Panc1 (cell line): ENCODE data around the gene TNNC1. TPM values are rescaled to one million over a fixed set of nuclear protein-coding genes. Genes with fewer than 3 reads are reported as not detected.

Experiments
- ATAC-seq: fragments of 200-7000 bp; cut with Tn5 transposase; 2 replicates; pipeline ENCODE4 v1.9.1; 2020; ENCODE audit warnings: mild to moderate bottlenecking, moderate library complexity
- BruUV-seq: library from RNA; stranded (reverse); fragments of 400-500 nt; replicated peaks from 2 replicates; lab custom pipeline; 2021; lab: Mats Ljungman, UMichigan
- CTCF ChIA-PET: fragments of 300-600 bp; sonication (Branson Sonifier 250); formaldehyde crosslinking; loops from one replicate; lab custom pipeline; 2022; ENCODE audit warnings: antibody characterized with exemption; lab: Charles Lee
- POLR2A ChIA-PET: fragments of 300-600 bp; sonication (Branson Sonifier 250); formaldehyde crosslinking; loops from one replicate; lab custom pipeline; 2022; ENCODE audit warnings: antibody characterized with exemption; lab: Charles Lee
- DNase-seq: peaks from one replicate; pipeline ENCODE4 v3.0.0-alpha.2; 2010; ENCODE audit warnings: low read depth, low spot score
- H3K27ac ChIP-seq: 2 replicates; pipeline ENCODE4 v1.5.1; 2011; ENCODE audit warnings: mild to moderate bottlenecking, low read length, inconsistent platforms
- H3K27me3 ChIP-seq: fragments of 200-500 bp; sonication (Bioruptor generic); 2 replicates; pipeline ENCODE4 v1.6.0; 2014; ENCODE audit warnings: low read length, inconsistent platforms; ENCODE audit not compliant: control insufficient read depth, insufficient read depth
- H3K36me3 ChIP-seq: fragments of 200-500 bp; sonication (Bioruptor generic); 2 replicates; pipeline ENCODE4 v1.5.1; 2014; ENCODE audit warnings: inconsistent platforms, mild to moderate bottlenecking, low read length, moderate library complexity; ENCODE audit not compliant: control insufficient read depth, insufficient read depth
- H3K4me1 ChIP-seq: 2 replicates; pipeline ENCODE4 v1.5.1; 2011; ENCODE audit warnings: inconsistent platforms, mild to moderate bottlenecking, low read length, moderate library complexity; ENCODE audit not compliant: control insufficient read depth, insufficient read depth
- H3K4me3 ChIP-seq, 2 experiments: 2 replicates each; pipeline ENCODE4 v1.5.1; 2011 to 2012; ENCODE audit warnings: low read depth in 2 of 2, low read length in 2 of 2, mild to moderate bottlenecking in 2 of 2, inconsistent platforms in 1 of 2, moderate library complexity in 1 of 2
- H3K9me3 ChIP-seq: fragments of 200-500 bp; sonication (Bioruptor generic); 2 replicates; pipeline ENCODE4 v1.5.1; 2014; ENCODE audit warnings: low read depth, mild to moderate bottlenecking, inconsistent platforms, low read length, moderate library complexity; ENCODE audit not compliant: control insufficient read depth, insufficient read depth
- POLR2AphosphoS5 ChIP-seq: IDR thresholded peaks from 2 replicates; pipeline ENCODE4 v1.6.1; 2012; ENCODE audit warnings: mild to moderate bottlenecking, low read depth, low read length, moderate library complexity
- SIN3A ChIP-seq: IDR thresholded peaks from 2 replicates; pipeline ENCODE4 v1.6.1; 2012; ENCODE audit warnings: low read depth, mild to moderate bottlenecking, low read length, moderate library complexity, borderline replicate concordance; ENCODE audit not compliant: insufficient read depth
- TCF7L2 ChIP-seq: IDR thresholded peaks from 2 replicates; pipeline ENCODE4 v1.6.1; 2011; ENCODE audit warnings: mild to moderate bottlenecking, low read depth, low read length, inconsistent platforms
- in situ Hi-C: cut with HindIII; loops from 2 replicates; pipeline ENCODE4 v1.10.0; 2016; ENCODE audit warnings: low sequenced_read_pairs, low pct_unique_long_range_greater_than_20kb
- intact Hi-C: fragments of 100-400 bp; cut with micrococcal nuclease; formaldehyde crosslinking; loops from one replicate; pipeline ENCODE4 v1.10.0; 2022; ENCODE audit not compliant: unreplicated experiment
- total RNA-seq: library from RNA; stranded (reverse); gene quantifications from one replicate; pipeline ENCODE4 v1.2.1, GENCODE V29; 2021; ENCODE audit not compliant: unreplicated experiment
- TF ChIP-seq, protein P1 (sequence below): fragments of 450-650 bp; IDR thresholded peaks from 2 replicates; pipeline ENCODE4 v1.5.1; 2017; ENCODE audit warnings: mild to moderate bottlenecking
- TF ChIP-seq, protein P2 (sequence below), 2 experiments: IDR thresholded peaks; 2 replicates each; pipeline ENCODE4 v1.6.1; 2011 to 2012; ENCODE audit warnings: low read depth in 2 of 2, control low read depth in 1 of 2, low read length in 1 of 2, mild to moderate bottlenecking in 1 of 2, moderate library complexity in 1 of 2; ENCODE audit not compliant: insufficient read depth in 1 of 2

Gene TNNC1
- total RNA-seq, 1 experiment from 2014 or later, result 5.2 TPM

DNA sequence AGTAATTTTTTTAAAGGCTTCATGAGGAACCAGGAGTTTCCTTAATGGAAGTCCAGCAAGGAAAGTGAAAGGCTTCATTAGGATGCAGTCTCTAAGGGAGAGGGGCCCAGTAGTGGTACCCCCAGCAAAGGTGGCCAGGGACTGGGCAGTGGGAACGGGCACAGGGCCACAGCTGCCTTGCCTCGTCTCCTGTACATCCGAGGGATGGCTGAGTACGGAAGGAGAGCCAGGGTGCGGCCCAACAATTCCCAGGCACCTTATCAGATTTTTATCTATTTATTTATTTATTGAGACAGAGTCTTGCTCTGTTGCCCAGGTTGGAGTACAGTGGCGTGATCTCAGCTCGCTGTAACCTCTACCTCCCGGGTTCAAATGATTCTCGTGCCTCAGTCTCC lies 23.4 kb downstream of the TNNC1 start:
- no peak for DNase-seq
- H3K4me3 ChIP-seq, result no peak overlapping the region
- no peaks in the 10 kb centered on the region for H3K4me1 ChIP-seq
- no TSS peak for BruUV-seq
- ChIA-PET POLR2A (no interaction called here), CTCF (no interaction called here)
- H3K27me3 ChIP-seq, result no peaks in the 10 kb centered on the region
- no peaks in the 10 kb centered on the region for H3K36me3 ChIP-seq
- no peak overlapping the region for H3K27ac ChIP-seq
- in situ Hi-C loops (no loop called here), intact Hi-C loops (no loop called here)
- no peak for ATAC-seq
- H3K9me3 ChIP-seq, result no peaks in the 10 kb centered on the region
- TF ChIP-seq, protein P1, sequence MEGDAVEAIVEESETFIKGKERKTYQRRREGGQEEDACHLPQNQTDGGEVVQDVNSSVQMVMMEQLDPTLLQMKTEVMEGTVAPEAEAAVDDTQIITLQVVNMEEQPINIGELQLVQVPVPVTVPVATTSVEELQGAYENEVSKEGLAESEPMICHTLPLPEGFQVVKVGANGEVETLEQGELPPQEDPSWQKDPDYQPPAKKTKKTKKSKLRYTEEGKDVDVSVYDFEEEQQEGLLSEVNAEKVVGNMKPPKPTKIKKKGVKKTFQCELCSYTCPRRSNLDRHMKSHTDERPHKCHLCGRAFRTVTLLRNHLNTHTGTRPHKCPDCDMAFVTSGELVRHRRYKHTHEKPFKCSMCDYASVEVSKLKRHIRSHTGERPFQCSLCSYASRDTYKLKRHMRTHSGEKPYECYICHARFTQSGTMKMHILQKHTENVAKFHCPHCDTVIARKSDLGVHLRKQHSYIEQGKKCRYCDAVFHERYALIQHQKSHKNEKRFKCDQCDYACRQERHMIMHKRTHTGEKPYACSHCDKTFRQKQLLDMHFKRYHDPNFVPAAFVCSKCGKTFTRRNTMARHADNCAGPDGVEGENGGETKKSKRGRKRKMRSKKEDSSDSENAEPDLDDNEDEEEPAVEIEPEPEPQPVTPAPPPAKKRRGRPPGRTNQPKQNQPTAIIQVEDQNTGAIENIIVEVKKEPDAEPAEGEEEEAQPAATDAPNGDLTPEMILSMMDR, result no peak
- TF ChIP-seq TCF7L2 (no peak), POLR2AphosphoS5 (no peak)

DNA sequence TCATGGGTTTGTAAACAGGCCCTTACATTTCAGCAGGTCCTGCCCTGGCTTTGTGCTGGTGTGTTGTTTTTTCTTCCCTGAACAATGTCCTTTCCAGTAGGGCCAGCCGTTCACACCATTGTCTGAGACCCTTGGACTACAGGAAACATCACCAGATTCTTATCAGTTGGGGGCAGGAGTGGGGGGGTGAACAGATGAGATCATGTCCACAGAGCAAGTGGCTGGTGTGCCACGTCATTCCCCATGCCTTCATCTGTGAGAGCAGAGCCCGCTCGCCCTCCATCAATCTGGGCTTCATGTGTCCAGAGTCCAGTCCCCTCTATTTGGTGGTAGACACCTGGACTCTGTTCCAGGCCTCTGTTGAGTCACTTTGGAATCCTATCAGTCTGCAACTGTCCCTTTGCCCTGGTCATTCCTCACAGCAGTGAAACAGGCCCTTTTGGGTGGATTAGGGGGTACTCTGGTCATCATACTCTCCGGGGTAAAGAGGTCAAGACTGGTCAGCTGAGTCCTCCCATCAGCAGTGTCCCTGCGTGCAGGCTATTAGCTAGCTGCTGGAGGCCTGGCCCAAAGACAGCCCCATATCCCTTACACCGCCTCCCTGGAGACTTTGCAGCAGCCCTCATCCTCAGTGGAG lies 23.9 kb downstream of the TNNC1 start:
- Histone ChIP-seq H3K27ac (no peak overlapping the region), H3K9me3 (no peaks in the 10 kb centered on the region), H3K4me3 (no peak overlapping the region), H3K4me1 (no peaks in the 10 kb centered on the region), H3K36me3 (no peaks in the 10 kb centered on the region), H3K27me3 (no peaks in the 10 kb centered on the region)
- TF ChIP-seq, protein P2, sequence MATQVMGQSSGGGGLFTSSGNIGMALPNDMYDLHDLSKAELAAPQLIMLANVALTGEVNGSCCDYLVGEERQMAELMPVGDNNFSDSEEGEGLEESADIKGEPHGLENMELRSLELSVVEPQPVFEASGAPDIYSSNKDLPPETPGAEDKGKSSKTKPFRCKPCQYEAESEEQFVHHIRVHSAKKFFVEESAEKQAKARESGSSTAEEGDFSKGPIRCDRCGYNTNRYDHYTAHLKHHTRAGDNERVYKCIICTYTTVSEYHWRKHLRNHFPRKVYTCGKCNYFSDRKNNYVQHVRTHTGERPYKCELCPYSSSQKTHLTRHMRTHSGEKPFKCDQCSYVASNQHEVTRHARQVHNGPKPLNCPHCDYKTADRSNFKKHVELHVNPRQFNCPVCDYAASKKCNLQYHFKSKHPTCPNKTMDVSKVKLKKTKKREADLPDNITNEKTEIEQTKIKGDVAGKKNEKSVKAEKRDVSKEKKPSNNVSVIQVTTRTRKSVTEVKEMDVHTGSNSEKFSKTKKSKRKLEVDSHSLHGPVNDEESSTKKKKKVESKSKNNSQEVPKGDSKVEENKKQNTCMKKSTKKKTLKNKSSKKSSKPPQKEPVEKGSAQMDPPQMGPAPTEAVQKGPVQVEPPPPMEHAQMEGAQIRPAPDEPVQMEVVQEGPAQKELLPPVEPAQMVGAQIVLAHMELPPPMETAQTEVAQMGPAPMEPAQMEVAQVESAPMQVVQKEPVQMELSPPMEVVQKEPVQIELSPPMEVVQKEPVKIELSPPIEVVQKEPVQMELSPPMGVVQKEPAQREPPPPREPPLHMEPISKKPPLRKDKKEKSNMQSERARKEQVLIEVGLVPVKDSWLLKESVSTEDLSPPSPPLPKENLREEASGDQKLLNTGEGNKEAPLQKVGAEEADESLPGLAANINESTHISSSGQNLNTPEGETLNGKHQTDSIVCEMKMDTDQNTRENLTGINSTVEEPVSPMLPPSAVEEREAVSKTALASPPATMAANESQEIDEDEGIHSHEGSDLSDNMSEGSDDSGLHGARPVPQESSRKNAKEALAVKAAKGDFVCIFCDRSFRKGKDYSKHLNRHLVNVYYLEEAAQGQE (IDR thresholded peaks at IDR 0.05; ENCODE audit: insufficient read depth in 1 of 2, low read depth in 2 of 2, low read length in 1 of 2), result no peak
- TF ChIP-seq, protein P1, result no peak
- no peak for TF ChIP-seq POLR2AphosphoS5
- TF ChIP-seq TCF7L2, result no peak
- TF ChIP-seq SIN3A, result no peak
- intact Hi-C loops, result no loop called here
- DNase-seq (no peak), ATAC-seq (no peak)
- in situ Hi-C loops, result no loop called here
- BruUV-seq, result no TSS peak
- CTCF ChIA-PET, result no interaction called here
- POLR2A ChIA-PET, result no interaction called here
